Epidermal melanocyte (primary cell): ENCODE data around the gene CERS4.
A peak's percentile ranks its signal among the peaks of the same experiment; 100 is the strongest.
"Not testable (repeated sequence)": the region's sequence is repeated elsewhere in the genome, so short reads cannot be mapped to it uniquely, and the experiment has no call there.

ENCODE experiments used
- DNase-seq: peaks from one replicate; pipeline ENCODE4 v3.0.0; 2011; ENCODE audit warnings: low spot score; ENCODE audit not compliant: insufficient read length

Gene CERS4

GRCh38 chr19:8208922-8209461, at the start of gene CERS4:
TSS of gene CERS4 (plus strand) at chr19:8209370. CDS start at chr19:8251077, 41,707 bp downstream.
- DNase-seq = peak; percentile 79

GRCh38 chr19:8161135-8161646, 48.0 kb upstream of the CERS4 start:
- no peak for DNase-seq

GRCh38 chr19:8163759-8164158, 45.4 kb upstream of the CERS4 start:
- no peak for DNase-seq

- no peak for DNase-seq
Observed at GRCh38 chr19:8167985-8168384, 41.2 kb upstream of the CERS4 start.

GRCh38 chr19:8168537-8168936, 40.6 kb upstream of the CERS4 start:
- no peak for DNase-seq

GRCh38 chr19:8174706-8175105, 34.5 kb upstream of the CERS4 start:
- DNase-seq = no peak

GRCh38 chr19:8180018-8180417, 29.2 kb upstream of the CERS4 start:
- no peak for DNase-seq

GRCh38 chr19:8184274-8184673, 24.9 kb upstream of the CERS4 start:
- DNase-seq = no peak

GRCh38 chr19:8185343-8186068, 23.7 kb upstream of the CERS4 start:
- no peak for DNase-seq

GRCh38 chr19:8192221-8192820, 16.8 kb upstream of the CERS4 start:
- DNase-seq = no peak

GRCh38 chr19:8194528-8195267, 14.5 kb upstream of the CERS4 start:
- no peak for DNase-seq

GRCh38 chr19:8196271-8196927, 12.8 kb upstream of the CERS4 start:
- DNase-seq = no peak

- not testable (repeated sequence) for DNase-seq
Observed at GRCh38 chr19:8203288-8204120, 5.7 kb upstream of the CERS4 start.

GRCh38 chr19:8204961-8205360, 4.2 kb upstream of the CERS4 start:
- no peak for DNase-seq

GRCh38 chr19:8206147-8207087, 2.8 kb upstream of the CERS4 start:
- DNase-seq = no peak

GRCh38 chr19:8207326-8207725, 1.8 kb upstream of the CERS4 start:
- not testable (repeated sequence) for DNase-seq

- peak; percentile 49 for DNase-seq
Observed at GRCh38 chr19:8208119-8208921, 850 bp upstream of the CERS4 start.
